Transverse colon (tissue), 4 donors: ENCODE data around the gene PARP6. TPM values are rescaled to one million over a fixed set of nuclear protein-coding genes. Genes with fewer than 3 reads are reported as not detected.

Source experiments
- DNase-seq: peaks from one replicate; pipeline ENCODE4 v3.0.0-alpha.2; 2019
- H3K27ac ChIP-seq, 4 donors: fragments of 200-600 bp; sonication (generic); 2 replicates each; pipeline ENCODE4 v1.5.1; 2016 to 2018; ENCODE audit warnings: inconsistent platforms in 4 of 4
- H3K27me3 ChIP-seq: fragments of 200-600 bp; sonication (generic); 2 replicates; pipeline ENCODE4 v1.5.1; 2017; ENCODE audit warnings: inconsistent platforms
- H3K36me3 ChIP-seq, 4 donors: fragments of 200-600 bp; sonication (generic); 2 replicates each; pipeline ENCODE4 v1.5.1; 2017 to 2019; ENCODE audit warnings: inconsistent platforms in 4 of 4
- H3K4me1 ChIP-seq, 4 donors: fragments of 200-600 bp; sonication (generic); 2 replicates each; pipeline ENCODE4 v1.5.1; 2017 to 2020; ENCODE audit warnings: inconsistent platforms in 4 of 4
- H3K4me3 ChIP-seq, 4 donors: fragments of 200-600 bp; sonication (generic); 1 replicate in 1 of 4; 2 replicates in 3 of 4; pipeline versions ENCODE4 v1.5.1 to v1.6.1; 2017 to 2019; ENCODE audit warnings: inconsistent platforms in 4 of 4
- H3K9me3 ChIP-seq, 2 donors: fragments of 200-600 bp; sonication (generic); 2 replicates each; pipeline ENCODE4 v1.5.1; 2017 to 2019; ENCODE audit warnings: inconsistent platforms in 2 of 2
- EP300 ChIP-seq: sonication (generic); formaldehyde crosslinking; IDR thresholded peaks from one replicate; pipeline ENCODE4 v1.6.1; 2017; ENCODE audit warnings: antibody characterized with exemption, low read depth
- POLR2A ChIP-seq: fragments of 450-650 bp; IDR thresholded peaks from one replicate; pipeline ENCODE4 v1.6.1; 2016; ENCODE audit warnings: antibody characterized with exemption, mild to moderate bottlenecking, moderate library complexity
- POLR2AphosphoS5 ChIP-seq, 3 donors: sonication (generic); formaldehyde crosslinking; IDR thresholded peaks; one replicate each; pipeline ENCODE4 v1.6.1; 2016; ENCODE audit warnings: antibody characterized with exemption in 3 of 3
- WGBS, 2 donors: methylation state at CpG; one replicate each; pipeline ENCODE4 v1.1.5; 2018; ENCODE audit warnings: low coverage in 1 of 2; 5-methylcytosine and 5-hydroxymethylcytosine counted together
- in situ Hi-C, 4 donors: fragments of 200-750 bp; cut with MboI; loops; one replicate each; pipeline versions ENCODE4 v1.15.0 to v1.15.1; 2017; ENCODE audit warnings: low sequenced_read_pairs in 3 of 4, low pct_ligation_motif_present in 1 of 4, low pct_unique_long_range_greater_than_20kb in 1 of 4
- intact Hi-C: fragments of 100-400 bp; cut with DNase I; formaldehyde crosslinking; loops from one replicate; pipeline ENCODE4 v1.15.1; 2023; ENCODE audit warnings: low total_unique reads
- total RNA-seq, 4 donors: library from RNA; depleted of rRNA; stranded (reverse); fragments of >200 nt; gene quantifications; one replicate each; pipeline ENCODE4 v1.1.0, GENCODE V29; 2016
- TF ChIP-seq, protein P1 (sequence below), 5 experiments: fragments of 200-600 bp in 3 of 5; fragments of 450-650 bp in 2 of 5; sonication (generic) in 3 of 5; IDR thresholded peaks; 1 replicate in 2 of 5; 2 replicates in 3 of 5; pipeline ENCODE4 v1.5.1; 2016 to 2017; ENCODE audit warnings: antibody characterized with exemption in 5 of 5, inconsistent platforms in 3 of 5, mild to moderate bottlenecking in 2 of 5, moderate library complexity in 1 of 5

The PARP6 gene
- total RNA-seq, 4 donors from 2014 or later, result 44.1 to 152 (median 57.9) TPM

DNA sequence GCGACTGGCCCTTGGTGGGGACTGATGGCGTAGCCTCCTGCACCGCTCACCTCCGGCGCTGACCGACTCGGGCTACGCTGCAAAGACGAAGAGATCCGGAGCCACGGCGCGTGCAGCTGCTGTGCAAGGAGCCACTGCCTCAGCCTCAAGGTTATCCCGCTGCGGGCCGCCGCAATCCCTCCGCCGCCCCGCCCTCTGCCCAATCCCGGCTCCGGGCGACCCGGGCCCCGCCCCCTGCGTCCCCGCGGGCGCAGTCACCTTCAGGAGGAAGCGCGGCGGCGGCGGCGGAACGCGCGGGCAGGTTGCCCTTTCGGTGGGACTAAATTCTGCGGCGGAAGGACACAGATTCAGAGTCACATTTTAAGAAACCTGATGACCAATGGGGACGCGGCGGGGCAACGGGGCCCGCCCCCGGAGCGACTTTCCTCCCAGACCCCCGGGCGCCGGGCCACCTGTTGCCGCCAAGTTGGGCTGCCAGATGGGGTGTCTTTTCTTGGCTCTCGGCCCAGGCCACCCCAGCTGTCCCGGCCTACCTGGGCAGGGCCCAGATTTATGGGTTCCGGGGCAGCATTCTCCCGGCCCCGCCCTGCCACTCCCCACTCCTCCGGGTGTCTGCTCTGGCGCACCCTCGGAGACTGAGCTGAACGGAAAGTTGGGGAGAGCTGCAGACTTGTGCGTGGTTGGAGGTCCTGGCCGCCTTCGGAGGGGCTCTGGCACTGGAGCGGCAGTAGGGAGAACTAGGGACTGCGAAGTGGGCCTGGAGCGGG lies 41.1 kb downstream of the PARP6 start, which contains the start of gene PKM:
TSS of gene PKM (minus strand) at position 125 of the 767 bp plus-strand sequence. CDS start 12,093 bp downstream, outside the sequence.
- in situ Hi-C loops, result no loop called here
- Histone ChIP-seq H3K36me3 (no peaks in the 10 kb centered on the region), H3K4me1 (peaks cover 22 to 46% (median 43%) of the 10 kb centered on the region in 4 donors), H3K27ac (peak within 1 kb of the TSS; percentile 92 to 99 (median 97)), H3K27me3 (no peaks in the 10 kb centered on the region), H3K4me3 (peak within 1 kb of the TSS; percentile 39 to 93 (median 80)), H3K9me3 (no peaks in the 10 kb centered on the region)
- 0% methylated on average over 2 to 24 of the region's 67 CpGs for WGBS, 2 donors
- TF ChIP-seq, protein P1, sequence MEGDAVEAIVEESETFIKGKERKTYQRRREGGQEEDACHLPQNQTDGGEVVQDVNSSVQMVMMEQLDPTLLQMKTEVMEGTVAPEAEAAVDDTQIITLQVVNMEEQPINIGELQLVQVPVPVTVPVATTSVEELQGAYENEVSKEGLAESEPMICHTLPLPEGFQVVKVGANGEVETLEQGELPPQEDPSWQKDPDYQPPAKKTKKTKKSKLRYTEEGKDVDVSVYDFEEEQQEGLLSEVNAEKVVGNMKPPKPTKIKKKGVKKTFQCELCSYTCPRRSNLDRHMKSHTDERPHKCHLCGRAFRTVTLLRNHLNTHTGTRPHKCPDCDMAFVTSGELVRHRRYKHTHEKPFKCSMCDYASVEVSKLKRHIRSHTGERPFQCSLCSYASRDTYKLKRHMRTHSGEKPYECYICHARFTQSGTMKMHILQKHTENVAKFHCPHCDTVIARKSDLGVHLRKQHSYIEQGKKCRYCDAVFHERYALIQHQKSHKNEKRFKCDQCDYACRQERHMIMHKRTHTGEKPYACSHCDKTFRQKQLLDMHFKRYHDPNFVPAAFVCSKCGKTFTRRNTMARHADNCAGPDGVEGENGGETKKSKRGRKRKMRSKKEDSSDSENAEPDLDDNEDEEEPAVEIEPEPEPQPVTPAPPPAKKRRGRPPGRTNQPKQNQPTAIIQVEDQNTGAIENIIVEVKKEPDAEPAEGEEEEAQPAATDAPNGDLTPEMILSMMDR (IDR thresholded peaks at IDR 0.05), result no peak
- TF ChIP-seq POLR2AphosphoS5 (IDR thresholded peaks at IDR 0.05) (peak; percentile 97 to 99 (median 98)), EP300 (peak; percentile 42), POLR2A (peak; percentile 98)
- DNase-seq, result peak; percentile 98
- intact Hi-C loops, result loop anchor here (2.0 kb wide), 1 partner anchor 42 kb away; the partner anchor contains the start of gene PARP6

DNA sequence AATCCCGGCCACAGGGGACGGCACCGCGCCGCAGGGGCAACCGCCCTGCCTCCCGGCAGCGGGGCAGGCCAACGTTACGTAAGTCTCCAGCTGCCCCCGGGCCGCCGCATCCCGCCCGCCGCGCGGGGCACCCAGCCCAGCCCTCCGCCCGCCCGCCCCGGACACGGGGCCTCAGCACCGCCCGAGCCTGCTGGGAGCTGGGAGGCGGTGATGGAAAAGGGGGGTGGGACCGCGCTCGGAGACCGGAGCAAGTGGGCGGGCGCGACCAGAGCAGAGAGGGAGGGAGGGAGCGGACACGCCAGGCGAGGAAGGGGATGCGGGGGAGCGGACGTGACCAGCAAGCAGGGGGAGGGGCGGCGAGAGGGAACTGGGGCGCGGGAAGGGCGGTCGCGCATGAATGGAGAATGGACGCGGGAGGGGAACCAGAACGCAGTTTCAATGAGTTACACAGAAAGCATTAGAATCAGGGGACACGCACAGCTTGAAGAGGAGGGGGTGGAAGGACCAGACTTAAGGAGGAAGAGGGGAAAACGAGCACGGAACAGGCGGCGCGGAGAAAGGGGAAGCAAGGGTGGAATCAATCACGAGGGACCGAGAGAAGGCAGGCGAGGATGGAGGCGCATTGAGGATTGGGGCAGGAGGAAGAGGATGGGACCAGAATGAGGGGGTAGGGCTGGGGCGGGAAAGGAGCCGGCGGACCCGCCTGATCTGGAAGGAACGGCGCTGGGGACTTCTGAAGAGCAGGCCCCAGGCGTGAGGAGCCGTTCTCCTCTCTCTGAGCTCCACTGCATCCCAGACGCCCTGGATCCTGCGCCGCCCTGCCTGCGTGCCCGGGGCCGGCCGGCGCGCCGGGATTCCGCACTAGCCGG lies 41.9 kb downstream of the PARP6 start:
- Histone ChIP-seq H3K9me3 (no peaks in the 10 kb centered on the region), H3K27ac (peak overlapping the region; percentile 92 to 99 (median 97)), H3K4me3 (peak overlapping the region; percentile 39 to 93 (median 80)), H3K27me3 (no peaks in the 10 kb centered on the region), H3K4me1 (peaks cover 22 to 52% (median 48%) of the 10 kb centered on the region in 4 donors), H3K36me3 (no peaks in the 10 kb centered on the region)
- DNase-seq, result peak; percentile 87
- TF ChIP-seq POLR2A, result no peak
- peak; percentile 68 to 83 (median 77) for TF ChIP-seq POLR2AphosphoS5 (IDR thresholded peaks at IDR 0.05)
- WGBS, 2 donors, result 1% methylated on average over 24 to 66 of the region's 79 CpGs
- in situ Hi-C loops (no loop called here), intact Hi-C loops (loop anchor here (2.0 kb wide), 1 partner anchor 42 kb away; the partner anchor contains the start of gene PARP6)

DNA sequence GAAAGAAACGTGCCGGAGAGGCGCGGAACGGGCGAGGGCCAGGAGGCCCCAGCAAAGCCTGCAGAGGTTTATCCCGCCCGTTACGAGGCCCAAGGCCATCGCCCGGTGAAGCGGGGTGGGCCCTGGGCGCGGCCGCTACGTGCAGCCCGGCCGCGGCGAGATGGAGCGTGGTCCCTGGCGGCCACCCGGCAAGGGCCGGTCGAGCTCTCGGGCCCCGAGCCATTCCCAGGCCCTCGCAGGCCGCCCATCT lies 42.5 kb downstream of the PARP6 start:
- Histone ChIP-seq H3K9me3 (no peaks in the 10 kb centered on the region), H3K4me3 (peak overlapping the region; percentile 39 to 93 (median 80)), H3K36me3 (no peaks in the 10 kb centered on the region), H3K27me3 (no peaks in the 10 kb centered on the region), H3K4me1 (peaks cover 22 to 52% (median 48%) of the 10 kb centered on the region in 4 donors), H3K27ac (peak overlapping the region; percentile 92 to 99 (median 97))
- intact Hi-C loops, result loop anchor here (2.0 kb wide), 1 partner anchor 43 kb away; the partner anchor contains the start of gene PARP6
- DNase-seq, result no peak
- no peak for TF ChIP-seq POLR2AphosphoS5 (IDR thresholded peaks at IDR 0.05)
- TF ChIP-seq, protein P1 (IDR thresholded peaks at IDR 0.05), result no peak
- TF ChIP-seq POLR2A, result no peak
- no peak for TF ChIP-seq EP300
- in situ Hi-C loops, result no loop called here
- 1% methylated on average over 20 to 29 of the region's 29 CpGs for WGBS, 2 donors

DNA sequence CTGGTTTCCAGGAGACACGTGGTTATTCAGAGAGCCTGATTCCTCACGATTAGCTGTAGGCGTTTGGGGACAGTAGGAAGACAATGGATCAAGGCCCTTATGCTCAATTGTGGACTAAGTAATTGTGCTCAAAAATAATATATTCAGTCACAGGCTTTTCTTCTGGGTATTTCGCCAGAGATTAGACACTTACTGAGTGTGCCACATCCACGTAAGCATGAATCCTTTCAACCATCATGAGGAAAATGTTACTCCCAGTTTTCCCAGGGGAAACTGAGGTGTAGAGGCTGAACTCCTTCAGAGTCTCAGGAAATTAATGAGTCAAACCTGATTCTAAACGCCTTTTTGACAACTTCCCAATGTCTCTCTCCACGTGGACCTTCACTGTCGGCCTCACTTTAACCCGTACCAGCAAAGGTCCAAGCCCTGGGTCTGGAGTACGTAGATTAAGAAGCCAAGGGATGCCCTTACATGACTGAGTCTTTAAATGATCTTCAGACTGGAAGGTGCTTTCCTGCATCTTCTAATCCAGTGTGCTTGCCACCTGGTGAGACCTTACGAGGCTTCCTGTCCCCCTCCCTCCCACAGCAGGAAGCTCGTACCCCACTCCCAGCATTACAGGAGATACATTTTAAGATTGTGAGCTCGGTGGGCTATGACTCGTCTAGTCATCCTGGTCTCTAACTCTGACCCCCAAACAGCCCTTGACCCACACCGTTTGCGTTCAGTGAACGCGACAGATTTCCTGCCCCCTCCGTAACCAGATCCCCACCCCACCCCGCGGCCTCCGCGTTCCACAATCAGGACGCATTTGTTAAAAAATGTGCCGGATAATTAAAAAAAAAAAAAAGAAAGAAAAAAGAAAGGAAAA lies 43.0 kb downstream of the PARP6 start:
- intact Hi-C loops, result no loop called here
- Histone ChIP-seq H3K4me1 (peaks cover 22 to 52% (median 48%) of the 10 kb centered on the region in 4 donors), H3K27ac (peak overlapping the region; percentile 92 to 99 (median 97)), H3K36me3 (no peaks in the 10 kb centered on the region), H3K27me3 (no peaks in the 10 kb centered on the region), H3K4me3 (peak overlapping the region; percentile 39 to 93 (median 80)), H3K9me3 (no peaks in the 10 kb centered on the region)
- TF ChIP-seq POLR2A (no peak), EP300 (no peak), POLR2AphosphoS5 (IDR thresholded peaks at IDR 0.05) (no peak)
- TF ChIP-seq, protein P1 (IDR thresholded peaks at IDR 0.05), result no peak
- no peak for DNase-seq
- in situ Hi-C loops, result no loop called here
- WGBS, 2 donors, result 0 to 9% methylated on average over 6 to 25 of the region's 25 CpGs
